Effector memory CD8-positive, alpha-beta T cell (primary cell): Measurements from ENCODE around the gene PCDHGA9.
"Not testable (repeated sequence)": the region's sequence is repeated elsewhere in the genome, so short reads cannot be mapped to it uniquely, and the experiment has no call there.

Source experiments
- ATAC-seq: fragments of 150-1000 bp; cut with Tn5 transposase; replicated peaks from 2 replicates; pipeline ENCODE4 v1.10.0; 2021; ENCODE audit warnings: mild to moderate bottlenecking, moderate library complexity
- DNase-seq, 3 experiments: peaks; one replicate each; pipeline ENCODE4 v3.0.0; 2021
- H3K27ac Mint-ChIP-seq, 2 donors: one replicate each; pipeline ENCODE4 v1.8.0; 2022; ENCODE audit warnings: mild to moderate bottlenecking in 2 of 2, mixed read lengths in 2 of 2, moderate library complexity in 2 of 2
- H3K27me3 Mint-ChIP-seq, 2 donors: one replicate each; pipeline ENCODE4 v1.8.0; 2022; ENCODE audit warnings: mixed read lengths in 2 of 2
- H3K36me3 Mint-ChIP-seq: one replicate; pipeline ENCODE4 v1.8.0; 2022; ENCODE audit warnings: mild to moderate bottlenecking, moderate library complexity, mixed read lengths; ENCODE audit not compliant: insufficient read depth
- H3K4me1 Mint-ChIP-seq, 2 donors: one replicate each; pipeline ENCODE4 v1.8.0; 2022; ENCODE audit warnings: low read depth in 2 of 2, mixed read lengths in 2 of 2
- H3K4me3 Mint-ChIP-seq, 2 donors: one replicate each; pipeline ENCODE4 v1.8.0; 2022; ENCODE audit warnings: mild to moderate bottlenecking in 2 of 2, mixed read lengths in 2 of 2, moderate library complexity in 2 of 2
- H3K9me3 Mint-ChIP-seq, 2 donors: one replicate each; pipeline ENCODE4 v1.8.0; 2022; ENCODE audit warnings: mixed read lengths in 2 of 2

Gene PCDHGA9

GRCh38 chr5:141413540-141414069 lies 11.0 kb downstream of the PCDHGA9 start:
- ATAC-seq (no peak), DNase-seq (no peak)
- H3K4me1 Mint-ChIP-seq = peaks cover 10 to 22% of the 10 kb centered on the region in 2 donors
- peak overlapping the region in 1 of 2 donors; percentile 63 for H3K27ac Mint-ChIP-seq
- H3K36me3 Mint-ChIP-seq = peaks cover 11% of the 10 kb centered on the region
- H3K4me3 Mint-ChIP-seq = peak overlapping the region; percentile 79 to 81
- peaks cover 8 to 16% of the 10 kb centered on the region in 2 donors for H3K9me3 Mint-ChIP-seq
- H3K27me3 Mint-ChIP-seq = peaks cover 64 to 77% of the 10 kb centered on the region in 2 donors

GRCh38 chr5:141414548-141415274 lies 12.1 kb downstream of the PCDHGA9 start:
- Mint-ChIP-seq H3K4me1 (peaks cover 10 to 22% of the 10 kb centered on the region in 2 donors), H3K9me3 (peaks cover 7 to 19% of the 10 kb centered on the region in 2 donors), H3K27me3 (peaks cover 61 to 77% of the 10 kb centered on the region in 2 donors), H3K36me3 (peaks cover 18% of the 10 kb centered on the region), H3K4me3 (peak overlapping the region; percentile 7 to 43)
- H3K27ac Mint-ChIP-seq, DNase-seq, ATAC-seq: not testable (repeated sequence)

- Mint-ChIP-seq H3K4me1 (peaks cover 10 to 21% of the 10 kb centered on the region in 2 donors), H3K4me3 (peak overlapping the region; percentile 41 to 43), H3K27me3 (peaks cover 62 to 77% of the 10 kb centered on the region in 2 donors), H3K36me3 (peaks cover 12% of the 10 kb centered on the region), H3K9me3 (peaks cover 7 to 15% of the 10 kb centered on the region in 2 donors)
- H3K27ac Mint-ChIP-seq, DNase-seq, ATAC-seq: not testable (repeated sequence)
These were observed 12.7 kb downstream of the PCDHGA9 start for GRCh38 chr5:141415275-141415618.

DNA sequence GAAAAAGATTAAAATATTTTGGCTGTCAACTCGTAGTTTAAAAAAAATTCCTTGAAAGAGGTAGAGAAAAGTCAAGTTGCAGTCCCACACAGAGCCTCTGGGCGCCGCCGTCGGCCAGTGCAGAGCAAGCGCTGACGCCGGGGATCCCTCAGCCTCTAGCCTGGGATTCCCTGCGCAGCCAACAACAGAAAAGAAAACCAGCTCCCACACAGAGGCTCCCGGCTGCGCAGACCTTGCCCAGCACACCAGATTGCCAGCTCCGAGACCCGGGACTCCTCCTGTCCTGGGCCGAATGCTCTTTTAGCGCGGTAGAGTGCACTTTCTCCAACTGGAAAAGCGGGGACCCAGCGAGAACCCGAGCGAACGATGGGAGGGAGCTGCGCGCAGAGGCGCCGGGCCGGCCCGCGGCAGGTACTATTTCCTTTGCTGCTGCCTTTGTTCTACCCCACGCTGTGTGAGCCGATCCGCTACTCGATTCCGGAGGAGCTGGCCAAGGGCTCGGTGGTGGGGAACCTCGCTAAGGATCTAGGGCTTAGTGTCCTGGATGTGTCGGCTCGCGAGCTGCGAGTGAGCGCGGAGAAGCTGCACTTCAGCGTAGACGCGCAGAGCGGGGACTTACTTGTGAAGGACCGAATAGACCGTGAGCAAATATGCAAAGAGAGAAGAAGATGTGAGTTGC lies 15.1 kb downstream of the PCDHGA9 start, which contains the start of gene PCDHGB7:
TSS of gene PCDHGB7 (plus strand) at position 184 of the 679 bp plus-strand sequence. CDS start at position 367, 183 bp downstream.
- not testable (repeated sequence) for DNase-seq, H3K27ac Mint-ChIP-seq
- Mint-ChIP-seq H3K4me3 (peak within 1 kb of the TSS; percentile 53 to 67), H3K27me3 (peaks cover 80 to 93% of the 10 kb centered on the region in 2 donors), H3K4me1 (peaks cover 14 to 24% of the 10 kb centered on the region in 2 donors), H3K36me3 (peaks cover 19% of the 10 kb centered on the region), H3K9me3 (peaks cover 7 to 12% of the 10 kb centered on the region in 2 donors)
- ATAC-seq = peak; percentile 60

GRCh38 chr5:141419074-141419880 lies 16.7 kb downstream of the PCDHGA9 start:
- ATAC-seq (no peak), DNase-seq (no peak)
- peaks cover 7 to 12% of the 10 kb centered on the region in 2 donors for H3K4me1 Mint-ChIP-seq
- peaks cover 7 to 12% of the 10 kb centered on the region in 2 donors for H3K9me3 Mint-ChIP-seq
- H3K4me3 Mint-ChIP-seq = no peak overlapping the region
- H3K36me3 Mint-ChIP-seq = peaks cover 19% of the 10 kb centered on the region
- H3K27me3 Mint-ChIP-seq = peaks cover 72 to 94% of the 10 kb centered on the region in 2 donors
- H3K27ac Mint-ChIP-seq = no peak overlapping the region

DNA sequence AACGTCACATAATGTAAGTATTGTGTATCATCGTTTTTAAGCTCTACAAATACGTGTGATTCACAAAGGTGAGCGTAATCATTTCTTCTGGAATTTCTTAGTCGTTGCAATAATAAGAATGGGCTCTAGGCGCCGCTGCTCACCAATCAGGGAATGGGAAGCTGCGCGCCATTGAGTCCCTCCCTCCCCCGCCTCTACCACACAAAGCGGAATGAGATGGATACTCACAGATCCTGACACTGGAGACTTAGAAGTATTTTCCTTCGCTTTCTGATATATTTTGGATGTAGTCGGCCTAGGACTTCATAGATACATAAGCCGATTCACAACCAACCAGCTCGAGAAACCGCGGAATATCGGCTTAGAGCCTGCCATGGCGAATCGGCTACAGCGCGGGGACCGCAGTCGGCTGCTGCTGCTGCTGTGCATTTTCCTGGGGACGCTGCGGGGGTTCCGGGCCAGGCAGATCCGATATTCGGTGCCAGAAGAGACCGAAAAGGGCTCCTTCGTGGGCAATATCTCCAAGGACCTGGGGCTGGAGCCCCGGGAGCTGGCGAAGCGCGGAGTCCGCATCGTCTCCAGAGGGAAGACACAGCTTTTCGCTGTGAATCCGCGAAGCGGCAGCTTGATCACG lies 18.4 kb downstream of the PCDHGA9 start, which contains the start of gene PCDHGA11:
TSS of gene PCDHGA11 (plus strand) at position 197 of the 634 bp plus-strand sequence. CDS start at position 374, 177 bp downstream.
- Mint-ChIP-seq H3K36me3 (peaks cover 19% of the 10 kb centered on the region), H3K27ac (peak within 1 kb of the TSS in 1 of 2 donors; percentile 28), H3K4me1 (peaks cover 7 to 8% of the 10 kb centered on the region in 2 donors), H3K9me3 (peaks cover 7 to 12% of the 10 kb centered on the region in 2 donors), H3K4me3 (peak within 1 kb of the TSS; percentile 29 to 71), H3K27me3 (peaks cover 69 to 95% of the 10 kb centered on the region in 2 donors)
- no peak for DNase-seq
- ATAC-seq = no peak

- peak overlapping the region in 1 of 2 donors; percentile 28 for H3K27ac Mint-ChIP-seq
- H3K27me3 Mint-ChIP-seq = peaks cover 69 to 95% of the 10 kb centered on the region in 2 donors
- H3K4me3 Mint-ChIP-seq = peak overlapping the region in 1 of 2 donors; percentile 71
- H3K4me1 Mint-ChIP-seq = peaks cover 7 to 8% of the 10 kb centered on the region in 2 donors
- peaks cover 7 to 12% of the 10 kb centered on the region in 2 donors for H3K9me3 Mint-ChIP-seq
- DNase-seq (no peak), ATAC-seq (no peak)
- H3K36me3 Mint-ChIP-seq = peaks cover 19% of the 10 kb centered on the region
These were observed 18.9 kb downstream of the PCDHGA9 start for GRCh38 chr5:141421489-141421855.

DNA sequence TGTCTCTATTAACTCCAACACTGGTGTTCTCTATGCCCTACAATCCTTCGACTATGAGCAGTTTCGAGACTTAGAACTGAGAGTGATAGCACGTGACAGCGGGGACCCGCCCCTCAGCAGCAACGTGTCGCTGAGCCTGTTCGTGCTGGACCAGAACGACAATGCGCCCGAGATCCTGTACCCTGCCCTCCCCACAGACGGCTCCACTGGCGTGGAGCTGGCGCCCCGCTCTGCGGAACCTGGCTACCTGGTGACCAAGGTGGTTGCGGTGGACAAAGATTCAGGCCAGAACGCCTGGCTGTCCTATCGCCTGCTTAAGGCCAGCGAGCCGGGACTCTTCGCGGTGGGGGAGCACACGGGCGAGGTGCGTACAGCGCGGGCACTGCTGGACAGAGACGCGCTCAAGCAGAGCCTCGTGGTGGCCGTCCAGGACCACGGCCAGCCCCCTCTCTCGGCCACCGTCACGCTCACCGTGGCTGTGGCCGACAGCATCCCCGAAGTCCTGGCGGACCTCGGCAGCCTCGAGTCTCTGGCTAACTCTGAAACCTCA lies 20.2 kb downstream of the PCDHGA9 start:
- DNase-seq (no peak), ATAC-seq (no peak)
- Mint-ChIP-seq H3K27me3 (peaks cover 68 to 97% of the 10 kb centered on the region in 2 donors), H3K9me3 (peaks cover 7 to 10% of the 10 kb centered on the region in 2 donors), H3K4me1 (peaks cover 6 to 7% of the 10 kb centered on the region in 2 donors), H3K27ac (no peak overlapping the region), H3K4me3 (no peak overlapping the region), H3K36me3 (peaks cover 16% of the 10 kb centered on the region)

- Mint-ChIP-seq H3K4me1 (peaks cover 7 to 8% of the 10 kb centered on the region in 2 donors), H3K36me3 (peaks cover 8% of the 10 kb centered on the region), H3K9me3 (peaks cover 10 to 13% of the 10 kb centered on the region in 2 donors), H3K27me3 (peaks cover 62 to 92% of the 10 kb centered on the region in 2 donors), H3K27ac (no peak overlapping the region), H3K4me3 (no peak overlapping the region)
- ATAC-seq (no peak), DNase-seq (no peak)
These were observed 25.3 kb downstream of the PCDHGA9 start for GRCh38 chr5:141427783-141428426.

- DNase-seq (no peak), ATAC-seq (peak; percentile 29)
- peaks cover 60 to 86% of the 10 kb centered on the region in 2 donors for H3K27me3 Mint-ChIP-seq
- no peak within 1 kb of the TSS for H3K27ac Mint-ChIP-seq
- peaks cover 8% of the 10 kb centered on the region for H3K36me3 Mint-ChIP-seq
- H3K9me3 Mint-ChIP-seq = peaks cover 8 to 15% of the 10 kb centered on the region in 2 donors
- peaks cover 8 to 9% of the 10 kb centered on the region in 2 donors for H3K4me1 Mint-ChIP-seq
- H3K4me3 Mint-ChIP-seq = peak within 1 kb of the TSS; percentile 72 to 73
These were observed 27.9 kb downstream of the PCDHGA9 start, which contains the start of gene PCDHGA12 for GRCh38 chr5:141430332-141431113. Gene PCDHGA12 (plus strand): TSS chr5:141430507. CDS start chr5:141430760, 253 bp downstream.

GRCh38 chr5:141431286-141431685 lies 28.7 kb downstream of the PCDHGA9 start:
- Mint-ChIP-seq H3K36me3 (peaks cover 8% of the 10 kb centered on the region), H3K4me1 (peaks cover 8 to 9% of the 10 kb centered on the region in 2 donors), H3K4me3 (peak overlapping the region in 1 of 2 donors; percentile 72), H3K27ac (no peak overlapping the region), H3K9me3 (peaks cover 8 to 15% of the 10 kb centered on the region in 2 donors), H3K27me3 (peaks cover 55 to 85% of the 10 kb centered on the region in 2 donors)
- DNase-seq = no peak
- ATAC-seq = no peak
